RPMI8226 (cell line): ENCODE results near the gene C22orf42.
A peak's percentile ranks its signal among the peaks of the same experiment; 100 is the strongest.
"Not testable (repeated sequence)": the region's sequence is repeated elsewhere in the genome, so short reads cannot be mapped to it uniquely, and the experiment has no call there.

Source experiments
- DNase-seq: peaks from one replicate; pipeline ENCODE4 v3.0.0-alpha.2; 2015

The C22orf42 gene, protein sequence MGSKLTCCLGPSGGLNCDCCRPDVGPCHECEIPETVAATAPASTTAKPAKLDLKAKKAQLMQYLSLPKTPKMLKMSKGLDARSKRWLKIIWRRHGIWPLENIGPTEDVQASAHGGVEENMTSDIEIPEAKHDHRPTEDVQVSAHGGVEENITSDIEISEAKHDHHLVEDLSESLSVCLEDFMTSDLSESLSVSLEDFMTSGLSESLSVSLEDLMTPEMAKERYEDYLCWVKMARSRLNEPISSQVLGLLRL

DNA sequence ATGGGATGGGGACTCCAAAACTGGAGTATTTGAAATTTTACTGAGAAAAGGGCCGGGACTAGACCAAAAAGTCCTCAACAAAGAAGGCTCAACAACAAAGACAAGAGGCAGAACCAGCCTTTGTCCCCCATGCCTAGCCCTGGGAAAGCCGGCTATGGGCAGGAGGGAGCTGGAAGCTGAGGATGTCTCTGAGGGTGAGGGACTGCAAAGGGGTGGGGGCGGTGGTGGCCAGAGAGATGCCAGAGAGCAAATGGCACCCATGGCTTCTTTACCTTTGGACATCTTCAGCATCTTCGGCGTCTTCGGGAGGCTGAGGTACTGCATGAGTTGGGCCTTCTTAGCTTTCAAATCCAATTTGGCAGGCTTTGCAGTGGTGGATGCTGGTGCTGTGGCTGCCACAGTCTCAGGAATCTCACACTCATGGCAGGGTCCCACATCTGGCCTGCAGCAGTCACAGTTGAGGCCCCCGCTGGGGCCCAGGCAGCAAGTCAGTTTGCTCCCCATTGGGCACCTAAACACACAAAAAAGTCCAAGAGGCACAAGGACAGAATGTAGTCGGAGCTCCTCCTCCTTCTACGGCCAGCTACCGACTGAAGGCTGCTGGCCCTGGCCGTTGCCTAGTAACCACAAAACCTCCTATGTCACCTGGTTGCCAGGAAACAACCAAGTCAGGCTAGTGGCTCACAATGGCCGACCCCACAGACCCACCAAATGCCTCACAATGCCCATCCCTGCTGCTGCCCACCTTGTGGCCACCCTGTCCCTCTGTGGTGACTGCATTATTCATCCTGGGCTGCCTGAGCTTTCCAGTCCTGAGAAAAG lies at the start of gene C22orf42:
C22orf42 (minus strand) TSS at position 592 of the 822 bp plus-strand sequence; CDS start at position 504, 88 bp downstream.
- DNase-seq, result no peak

DNA sequence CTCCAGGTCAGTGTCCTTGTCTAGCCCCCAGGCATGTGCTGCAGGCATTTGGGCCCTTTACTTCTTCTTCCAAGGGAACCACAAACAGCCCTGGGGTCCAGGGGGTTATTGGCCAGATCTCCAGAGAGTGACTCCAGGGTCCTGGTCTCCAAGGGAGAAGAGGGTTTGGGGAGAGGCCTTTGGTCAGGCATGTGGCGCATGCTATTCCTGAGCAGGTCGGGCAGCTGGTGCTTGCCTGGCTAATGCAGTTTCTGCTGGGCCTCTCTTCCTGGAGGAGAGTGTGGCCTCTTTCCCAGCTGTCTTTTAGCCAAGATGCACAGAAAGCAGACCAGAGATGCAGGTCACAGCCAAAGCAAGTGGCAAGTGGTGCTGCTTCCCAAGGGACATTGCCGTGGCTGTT lies 49.6 kb upstream of the C22orf42 start:
- no peak for DNase-seq

DNA sequence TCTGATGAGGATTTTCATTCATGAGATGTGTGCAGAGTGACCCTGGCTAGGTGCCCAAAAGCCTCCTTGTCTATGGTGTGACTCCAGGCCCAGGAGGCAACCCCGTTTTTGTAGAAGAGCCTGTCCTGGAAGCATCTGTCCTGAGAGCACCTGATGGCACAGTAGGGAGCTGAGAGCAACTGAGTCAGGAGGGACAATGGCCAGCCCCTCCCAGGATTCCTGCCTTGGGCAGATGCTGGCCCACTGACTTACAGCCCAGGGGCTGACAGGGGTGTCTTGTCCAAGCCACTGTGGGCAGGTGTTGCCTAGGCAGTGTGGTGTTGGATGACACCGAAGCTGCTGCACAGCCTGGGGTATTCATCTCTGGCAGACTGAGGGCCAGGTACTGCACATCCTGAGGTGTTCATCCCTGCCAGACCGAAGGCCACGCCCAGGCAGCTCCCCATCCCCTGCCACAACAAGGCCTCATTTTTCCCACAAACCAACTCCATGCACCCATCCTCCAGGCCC lies 48.9 kb upstream of the C22orf42 start:
- DNase-seq, result no peak

DNA sequence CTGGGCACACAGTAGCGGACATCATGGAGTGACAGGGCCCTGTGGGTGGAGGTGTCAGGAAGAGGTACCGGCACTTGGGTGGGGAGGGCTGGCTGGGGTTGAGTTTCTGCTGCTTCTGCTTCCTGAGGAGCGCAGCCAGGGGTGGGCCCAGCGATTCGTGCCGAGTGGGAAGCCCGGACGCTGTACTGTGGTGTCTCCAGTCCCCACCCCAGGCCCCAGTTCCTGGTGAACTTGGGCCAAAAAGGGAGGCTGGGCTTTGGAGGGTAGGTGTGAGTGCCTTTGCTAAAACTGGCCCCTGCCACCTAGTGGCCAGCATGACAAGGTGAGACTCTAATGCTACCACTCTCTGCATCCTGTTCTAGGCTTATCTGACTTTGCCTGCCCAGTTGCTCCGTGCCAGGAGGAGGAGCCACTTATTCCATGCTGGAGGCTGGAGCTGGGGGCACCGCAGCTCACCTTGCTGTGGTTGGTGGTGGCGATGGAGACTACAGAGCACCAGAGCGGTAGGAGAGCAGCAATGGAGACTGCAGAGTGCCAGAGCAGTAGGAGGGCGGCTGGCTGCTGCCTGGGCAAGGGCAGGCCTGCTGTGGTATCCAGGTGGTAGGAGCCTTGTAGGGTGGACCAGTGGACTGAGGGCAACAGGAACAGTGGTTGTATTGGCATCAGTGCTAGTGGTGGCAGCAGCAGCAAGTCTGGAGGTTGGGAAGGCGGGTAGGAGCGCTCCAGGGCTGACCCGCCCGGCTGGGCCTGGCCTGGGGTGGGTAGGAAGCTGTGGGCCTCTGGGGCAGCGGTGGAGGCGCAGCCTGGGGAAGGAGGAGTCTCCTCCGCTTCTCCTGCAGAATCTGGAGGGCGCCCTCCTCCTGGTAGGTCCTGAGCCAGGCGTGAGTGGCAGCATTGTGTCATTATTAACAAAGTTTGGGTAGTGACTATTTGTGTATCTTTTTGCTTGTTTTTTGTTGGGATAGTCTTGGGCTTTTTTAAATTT lies 48.0 kb upstream of the C22orf42 start:
- DNase-seq, result peak; percentile 50

DNA sequence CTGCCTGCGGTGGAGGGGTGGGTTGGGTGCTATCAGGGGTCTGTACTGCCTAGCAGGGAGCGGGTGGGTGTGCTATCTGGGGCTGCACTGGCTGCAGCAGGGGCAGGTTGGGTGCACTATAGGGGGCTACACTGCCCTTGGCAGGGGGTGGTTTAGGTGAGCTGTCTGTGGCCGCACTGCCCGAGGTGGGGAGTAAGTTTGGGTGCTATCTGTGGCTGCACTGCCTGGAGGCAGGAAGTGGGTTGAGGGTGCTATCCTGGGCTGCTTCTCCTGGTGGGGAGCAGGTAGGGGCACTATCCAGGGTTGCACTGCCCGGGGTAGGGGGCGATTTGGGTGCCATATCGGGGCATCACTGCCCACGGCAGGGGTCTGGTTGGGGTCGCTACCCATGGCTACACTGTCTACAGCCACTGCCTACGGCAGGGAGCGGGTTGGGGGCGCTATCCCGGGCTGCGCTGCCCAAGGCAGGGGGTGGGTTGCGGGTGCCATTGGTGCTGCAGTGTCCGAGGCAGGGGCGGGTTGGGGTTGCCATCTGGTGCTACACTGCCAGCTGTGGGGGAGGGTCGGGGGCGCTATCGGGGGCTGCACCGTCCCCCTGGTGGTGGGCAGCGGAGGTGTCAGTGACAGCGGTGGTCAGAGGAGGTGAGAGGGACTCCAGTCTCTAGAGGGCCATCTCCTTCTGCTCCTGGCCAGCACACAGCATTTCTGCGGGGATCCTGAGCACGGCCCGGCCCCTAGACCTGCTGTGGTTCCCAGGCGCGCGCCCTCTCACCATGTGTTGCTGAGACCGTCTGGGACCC lies 47.1 kb upstream of the C22orf42 start:
- DNase-seq, result no peak

DNA sequence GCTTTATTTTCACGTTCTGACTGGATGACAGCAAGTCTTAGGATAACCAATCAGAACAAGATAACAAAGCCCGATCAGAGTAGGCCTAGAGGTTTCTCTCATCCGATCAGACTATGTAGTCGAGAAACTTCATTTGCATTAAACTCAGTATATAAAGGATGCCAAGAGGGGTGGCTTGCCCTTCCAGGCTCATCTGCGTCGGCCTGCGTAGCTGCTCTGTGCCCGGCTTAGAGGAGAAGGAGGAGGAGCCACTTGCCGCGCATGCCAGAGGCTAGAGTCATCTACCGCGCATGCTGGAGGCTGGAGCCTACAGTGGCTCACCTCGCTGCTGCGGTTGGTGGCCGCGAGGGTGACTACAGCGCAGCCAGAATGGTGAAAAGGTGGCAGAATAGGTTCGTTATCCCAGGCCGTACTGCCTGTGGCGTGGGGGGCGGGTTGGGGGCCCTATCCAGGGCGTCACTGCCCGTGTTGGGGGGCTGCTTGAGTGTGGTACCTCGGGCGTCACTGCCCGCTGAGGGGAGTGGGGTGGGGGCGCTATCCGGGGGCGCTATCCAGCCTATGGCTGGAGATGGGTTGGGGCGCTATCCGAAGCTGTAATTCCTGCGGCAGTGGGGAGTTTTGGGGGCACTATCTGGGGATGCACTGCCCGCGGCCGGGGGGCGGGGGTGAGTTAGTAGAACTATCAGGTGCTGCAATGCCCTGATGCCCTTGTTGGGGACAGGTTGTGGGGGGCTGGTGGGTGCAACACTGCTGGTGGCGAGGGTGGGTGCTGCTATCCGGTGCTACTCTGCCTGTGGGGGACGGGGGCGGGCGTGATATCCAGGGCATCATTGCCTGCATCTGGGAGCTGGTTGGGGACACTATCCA lies 46.0 kb upstream of the C22orf42 start, which contains the start of gene RFPL2:
RFPL2 (minus strand) TSS at position 218 of the 867 bp plus-strand sequence. CDS start 2,622 bp downstream, outside the sequence.
- DNase-seq, result peak; percentile 25

DNA sequence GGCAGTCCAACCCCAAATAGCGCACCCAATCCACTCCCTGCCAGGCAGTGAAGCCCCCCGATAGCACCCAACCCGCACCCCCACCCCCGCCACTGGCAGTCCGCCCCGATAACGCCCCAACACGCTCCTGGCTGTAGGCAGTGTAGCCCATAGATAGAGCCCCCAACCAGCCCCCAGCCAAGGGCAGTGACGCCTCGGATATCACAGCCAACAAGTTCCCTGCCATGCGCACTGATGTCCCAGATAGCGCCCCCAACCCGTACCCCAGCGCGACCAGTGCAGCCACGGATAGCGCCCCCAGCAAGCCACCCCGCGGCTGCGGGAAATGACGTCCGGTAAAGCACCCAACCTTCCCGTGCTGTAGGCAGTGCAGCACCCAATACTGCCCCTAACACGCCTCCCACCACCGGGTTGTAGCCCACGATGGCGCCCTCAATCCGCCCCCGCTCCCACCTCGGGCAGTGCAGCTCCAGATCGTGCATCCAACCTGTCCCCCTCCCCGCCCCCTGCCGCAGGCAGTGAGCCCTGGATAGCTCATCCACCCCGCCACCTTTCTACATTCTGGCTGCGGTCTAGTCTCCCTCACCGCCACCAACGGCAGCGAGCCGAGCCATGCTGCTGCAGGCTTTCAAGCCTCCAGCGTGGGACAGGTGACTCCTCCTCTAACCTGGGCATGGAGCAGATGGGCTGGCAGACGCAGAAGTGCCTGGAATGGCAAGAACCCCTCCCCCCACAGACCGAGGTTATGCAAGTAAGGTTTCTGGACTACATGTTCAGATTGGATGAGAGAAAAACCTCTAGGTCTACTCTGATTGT lies 45.1 kb upstream of the C22orf42 start:
- DNase-seq, result no peak

DNA sequence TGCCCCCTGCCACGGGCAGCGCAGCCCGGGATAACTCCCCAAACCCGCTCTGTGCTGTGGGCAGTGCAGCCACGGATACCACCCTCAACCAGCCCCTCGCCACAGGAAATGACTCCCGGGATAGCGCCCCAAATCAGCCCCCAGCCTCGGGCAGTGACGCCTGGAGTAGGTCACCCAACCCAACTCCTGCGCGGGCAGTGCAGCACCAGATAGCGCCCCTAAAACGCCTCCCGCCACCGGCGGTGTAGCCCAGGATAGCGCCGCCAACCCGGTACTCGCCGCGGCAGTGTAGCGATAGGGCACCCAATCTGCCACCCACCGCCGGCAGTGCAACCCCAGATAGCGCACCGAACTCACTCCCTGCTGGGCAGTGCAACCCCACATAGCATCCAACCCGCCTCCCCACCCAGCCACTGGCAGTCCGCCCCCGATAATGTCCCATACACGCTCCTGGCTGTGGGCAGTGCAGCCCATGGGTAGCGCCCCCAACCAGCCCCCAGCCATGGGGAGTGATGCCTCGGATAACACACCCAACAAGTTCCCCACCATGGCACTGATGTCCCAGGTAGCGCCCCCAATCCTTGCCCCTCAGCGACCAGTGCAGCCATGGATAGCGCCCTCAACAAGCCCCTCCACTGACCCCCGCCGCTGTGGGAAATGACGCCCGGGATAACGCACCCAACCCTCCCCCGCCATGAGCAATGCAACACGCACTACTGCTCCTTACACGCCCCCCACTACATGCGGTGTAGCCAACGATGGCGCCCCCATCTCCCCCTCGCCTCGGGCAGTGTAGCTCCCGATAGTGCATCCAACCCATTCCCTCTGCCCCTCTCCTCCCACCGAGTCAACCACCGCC lies 44.3 kb upstream of the C22orf42 start:
- no peak for DNase-seq

DNA sequence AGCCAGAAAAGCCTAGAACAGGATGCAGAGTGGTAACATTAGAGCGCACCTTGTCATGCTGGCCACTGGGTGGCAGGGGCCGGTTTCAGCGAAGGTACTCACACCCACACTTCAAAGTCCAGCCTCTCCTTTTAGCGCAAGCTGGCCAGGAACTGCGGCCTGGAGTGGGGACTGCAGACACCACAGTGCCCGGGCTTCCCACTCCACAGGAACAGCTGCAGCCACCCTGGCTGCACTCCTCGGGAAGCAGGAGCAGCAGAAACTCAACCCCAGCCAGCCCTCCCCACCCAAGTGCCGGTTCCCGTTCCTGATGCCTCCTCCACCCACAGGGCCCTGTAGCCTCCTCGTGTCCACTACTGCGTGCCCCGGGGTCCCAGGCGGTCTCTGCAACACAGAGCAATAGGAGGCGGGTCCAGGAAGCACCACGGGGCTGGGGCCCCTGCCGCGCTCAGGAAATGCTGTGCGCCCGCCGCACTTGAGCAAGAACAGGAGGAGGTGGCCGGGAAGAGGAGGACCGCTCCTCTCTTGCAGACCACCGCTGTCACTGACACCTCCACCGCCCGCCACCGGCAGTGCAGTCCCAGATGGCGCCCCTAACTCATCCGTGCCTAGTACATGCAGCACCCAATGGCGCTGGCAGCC lies 43.6 kb upstream of the C22orf42 start:
- DNase-seq, result peak; percentile 63

DNA sequence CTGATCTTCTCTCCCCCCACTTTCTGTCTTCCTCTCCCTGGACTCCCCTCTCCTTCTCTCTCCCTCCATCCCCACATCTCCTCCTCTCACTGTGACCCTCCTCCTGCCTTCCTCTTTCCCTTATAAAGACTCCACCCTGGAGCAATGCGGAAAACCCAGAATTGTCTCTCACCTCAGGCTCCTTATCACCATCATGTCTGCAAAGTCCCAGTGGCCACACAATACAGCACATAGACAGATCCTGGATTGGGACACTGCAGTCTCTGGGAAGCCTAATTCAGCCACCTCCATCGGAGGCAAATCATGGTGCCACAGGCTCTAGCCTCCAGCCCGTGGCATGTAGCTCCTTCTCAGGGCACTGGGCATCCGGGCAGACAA lies 43.0 kb upstream of the C22orf42 start:
- DNase-seq, result no peak

DNA sequence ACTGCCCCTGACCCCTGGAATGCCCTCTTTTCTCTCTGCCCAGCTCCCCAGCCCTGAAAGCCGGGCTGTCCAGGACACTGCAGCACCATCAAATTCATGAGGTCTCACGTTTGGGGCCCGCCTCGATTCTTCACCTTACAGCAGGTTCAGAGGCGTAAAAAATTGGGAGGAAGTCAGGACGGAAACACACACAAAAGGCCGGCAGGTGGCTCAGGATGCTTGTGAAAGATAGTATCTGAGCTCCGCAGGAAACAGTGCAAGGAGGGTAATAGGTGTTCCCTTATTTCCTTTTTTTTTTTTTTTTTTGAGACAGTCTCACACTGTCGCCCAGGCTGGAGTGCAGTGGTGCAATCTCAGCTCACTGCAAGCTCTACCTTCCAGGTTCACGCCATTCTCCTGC lies 41.6 kb upstream of the C22orf42 start:
- DNase-seq, result peak; percentile 40

DNA sequence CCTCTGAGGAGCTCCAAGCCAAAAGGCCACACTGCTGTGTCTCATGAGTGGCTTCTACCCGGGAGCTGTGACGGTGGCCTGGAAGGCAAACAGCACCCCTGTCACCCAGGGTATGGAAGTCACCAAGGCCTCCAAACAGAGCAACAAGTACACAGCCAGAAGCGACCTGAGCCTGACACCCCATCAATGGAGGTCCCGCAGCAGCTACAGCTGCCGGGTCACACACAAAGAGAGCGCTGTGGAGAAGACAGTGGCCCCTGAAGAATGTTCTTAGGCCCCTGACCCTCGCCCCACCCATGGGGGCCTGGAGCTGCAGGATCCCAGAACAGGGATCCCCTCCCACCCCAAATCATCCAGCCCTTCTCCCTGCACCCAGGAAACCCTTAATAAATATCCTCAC lies 40.9 kb upstream of the C22orf42 start:
- no peak for DNase-seq

DNA sequence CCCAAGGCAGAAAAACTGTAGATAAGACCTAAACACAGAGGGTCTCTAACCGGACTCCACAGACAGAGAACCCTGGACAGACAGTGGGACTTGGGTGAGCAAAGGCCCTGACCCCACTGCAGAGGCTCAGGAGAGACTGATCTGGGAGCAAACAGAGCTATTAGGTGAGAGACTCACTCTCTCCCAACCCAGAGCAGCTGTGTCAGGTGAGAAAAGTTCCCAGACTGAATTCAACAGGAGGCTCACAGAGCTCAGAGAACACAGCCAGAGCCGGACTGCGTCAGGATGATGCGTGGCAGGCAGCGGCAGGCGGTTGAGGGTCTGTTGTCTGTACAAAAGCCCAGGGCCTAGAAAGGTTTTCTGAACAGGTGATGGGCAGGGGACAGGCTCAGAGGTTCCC lies 40.2 kb upstream of the C22orf42 start:
- no peak for DNase-seq

DNA sequence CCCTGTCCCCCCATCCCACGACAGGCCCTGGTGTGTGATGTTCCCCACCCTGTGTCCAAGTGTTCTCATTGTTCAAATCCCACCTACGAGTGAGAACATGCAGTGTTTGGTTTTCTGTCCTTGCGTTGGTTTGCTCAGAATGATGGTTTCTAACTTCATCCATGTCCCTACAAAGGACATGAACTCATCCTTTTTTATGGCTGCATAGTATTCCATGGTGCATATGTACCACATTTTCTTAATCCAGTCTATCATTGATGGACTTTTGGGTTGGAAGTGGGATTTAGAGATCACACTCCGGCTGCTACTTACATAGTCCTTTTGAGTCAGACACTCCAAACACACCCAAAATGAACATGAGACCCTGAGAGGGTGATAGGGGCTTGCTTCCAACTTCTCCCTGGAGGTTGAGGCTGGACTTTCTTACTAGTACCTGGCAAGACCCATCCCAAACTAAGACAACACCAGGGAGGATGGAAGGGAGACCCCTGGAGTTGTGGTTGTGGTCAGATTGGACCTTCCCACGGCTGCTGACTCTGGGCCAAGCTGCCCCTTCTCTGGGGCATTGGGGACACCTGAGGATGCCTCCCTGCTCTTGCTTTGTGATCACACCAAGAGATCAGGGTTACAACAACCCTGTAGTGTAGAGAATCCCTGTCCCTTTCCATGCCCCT lies 38.6 kb upstream of the C22orf42 start:
- not testable (repeated sequence) for DNase-seq

DNA sequence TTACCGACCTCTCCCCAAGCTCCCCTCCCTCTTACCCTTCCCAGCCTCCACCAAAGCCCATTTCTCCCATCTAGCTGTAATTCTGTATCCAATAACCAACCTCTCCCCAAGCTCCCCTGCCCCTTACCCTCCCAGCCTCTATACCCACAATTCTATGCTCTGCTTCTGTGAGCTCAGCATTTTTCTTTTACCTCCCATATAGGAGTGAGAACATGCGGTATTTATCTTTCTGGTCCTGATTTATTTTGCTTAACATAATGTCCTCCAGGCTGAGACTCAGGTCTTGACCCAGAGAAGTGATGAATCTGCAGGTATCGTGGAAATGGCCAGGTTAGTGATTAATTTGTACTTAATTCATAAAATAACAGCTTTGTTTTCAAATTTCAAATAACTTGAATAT lies 36.8 kb upstream of the C22orf42 start:
- not testable (repeated sequence) for DNase-seq

DNA sequence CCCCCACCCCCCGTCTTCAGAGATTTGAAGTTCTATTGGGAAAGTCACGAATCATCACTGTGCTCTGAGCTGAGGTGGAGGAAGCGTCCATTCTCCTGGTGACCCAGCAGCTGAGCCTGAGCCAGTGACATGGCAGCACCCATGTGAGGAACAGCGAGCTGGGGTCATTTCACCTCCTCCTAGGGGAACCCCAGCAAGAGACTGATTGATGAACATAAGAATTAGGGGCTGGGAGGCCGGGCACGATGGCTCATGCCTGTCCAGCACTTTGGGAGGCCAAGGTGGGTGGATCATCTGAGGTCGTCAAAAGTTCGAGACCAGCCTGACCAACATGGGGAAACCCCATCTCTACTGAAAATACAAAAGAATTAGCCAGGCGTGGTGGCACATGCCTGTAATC lies 34.2 kb upstream of the C22orf42 start:
- not testable (repeated sequence) for DNase-seq

DNA sequence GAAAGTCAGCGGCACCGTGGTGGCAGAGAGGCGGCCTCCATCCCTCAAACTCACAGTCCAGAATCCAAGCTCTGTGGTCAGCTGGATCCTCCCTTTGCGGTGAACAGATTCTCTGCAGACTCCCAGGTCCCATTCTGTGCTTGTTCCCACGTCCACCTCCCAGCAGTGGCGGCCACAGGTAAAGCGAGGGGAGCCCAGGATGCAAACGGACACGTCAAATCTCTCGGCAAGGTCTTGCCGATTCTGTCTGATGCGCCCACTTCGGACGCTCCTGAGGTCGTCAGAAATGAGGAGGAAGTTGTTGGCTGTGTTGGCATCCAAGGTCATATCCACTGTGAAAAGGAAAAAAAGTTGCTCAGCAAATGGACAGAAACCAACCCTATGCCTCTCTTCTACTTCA lies 31.9 kb upstream of the C22orf42 start:
- not testable (repeated sequence) for DNase-seq

DNA sequence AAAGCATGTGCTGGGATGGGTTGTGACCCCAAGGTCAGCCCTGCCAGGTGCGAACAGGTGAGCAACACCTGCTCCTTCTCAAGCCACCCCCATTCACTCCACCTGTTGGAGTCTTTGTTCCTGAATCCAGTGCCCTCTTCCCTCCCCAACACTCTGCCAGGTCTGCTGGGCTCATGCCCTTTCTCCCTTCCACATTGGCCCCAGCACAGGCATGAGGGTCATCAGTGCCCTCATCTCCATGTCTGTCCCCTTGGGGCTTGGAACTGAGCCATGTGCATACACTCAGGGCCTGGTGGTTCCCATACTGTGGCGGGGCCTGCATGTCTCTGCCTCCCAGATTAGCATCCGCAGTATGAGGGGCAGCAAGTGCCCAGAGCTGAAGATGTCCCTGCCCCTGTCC lies 26.7 kb upstream of the C22orf42 start:
- DNase-seq, result no peak
